Measurements from ENCODE around the gene ZNF407. TPM values are rescaled to one million over a fixed set of nuclear protein-coding genes. Genes with fewer than 3 reads are reported as not detected.

Gene ZNF407
- total RNA-seq, 2 experiments from 2014 or later, result 23.2 to 24.7 TPM

DNA sequence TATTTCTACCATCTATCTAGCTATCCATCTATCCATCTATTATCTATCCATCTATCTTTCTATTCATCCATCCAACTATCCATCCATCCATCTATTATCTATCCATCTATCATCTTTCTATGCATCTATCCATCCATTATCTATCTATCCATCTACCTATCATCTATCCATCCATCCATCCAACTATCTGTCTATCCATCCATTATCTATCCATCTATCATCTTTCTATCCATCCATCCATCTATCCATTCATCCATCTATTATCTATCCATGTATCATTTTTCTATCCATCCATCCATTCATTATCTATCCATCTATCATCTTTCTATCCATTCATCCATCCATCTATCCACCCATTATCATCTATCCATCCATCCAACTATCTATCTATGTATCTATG lies 24.6 kb upstream of the ZNF407 start:
- ChIA-PET POLR2A (no interaction called here), CTCF (no interaction called here)
- DNase-seq, result no peak
- Mint-ChIP-seq H3K27me3 (peaks cover 22% of the 10 kb centered on the region), H3K27ac (no peak overlapping the region), H3K4me1 (ENCODE audit: low read depth) (no peaks in the 10 kb centered on the region), H3K36me3 (ENCODE audit: low read depth) (no peaks in the 10 kb centered on the region), H3K9me3 (no peaks in the 10 kb centered on the region), H3K4me3 (no peak overlapping the region)
- TF ChIP-seq CTCF (IDR thresholded peaks at IDR 0.05), result no peak
- ATAC-seq (ENCODE audit: poor library complexity), result no peak
- intact Hi-C loops (cut with DNase I, micrococcal nuclease), result loop anchor here in 1 of 2 experiments (5.0 kb wide), 1 partner anchor 46 kb away; no protein-coding TSS in a partner anchor
- peaks cover 3 to 6% of the 10 kb centered on the region in 2 experiments for H3K27me3 ChIP-seq (ENCODE audit: control insufficient read depth in 1 of 2, insufficient read depth in 2 of 2, low read length in 2 of 2)
- H3K36me3 ChIP-seq (ENCODE audit: insufficient read depth, low read length), result no peaks in the 10 kb centered on the region
- H3K27ac ChIP-seq (ENCODE audit: low read depth in 1 of 2, low read length in 2 of 2), result no peak overlapping the region
- no peak overlapping the region for H3K4me3 ChIP-seq (ENCODE audit: low read length)
- H3K4me1 ChIP-seq (ENCODE audit: insufficient read depth, low read length), result no peaks in the 10 kb centered on the region
- H3K9me3 ChIP-seq (ENCODE audit: control insufficient read depth in 1 of 2, insufficient read depth in 1 of 2, low read length in 2 of 2), result no peaks in the 10 kb centered on the region

GRCh38 chr18:74574916-74575315 lies 22.8 kb upstream of the ZNF407 start:
- H3K4me3 ChIP-seq (ENCODE audit: low read length), result no peak overlapping the region
- Mint-ChIP-seq H3K36me3 (ENCODE audit: low read depth) (no peaks in the 10 kb centered on the region), H3K27me3 (peaks cover 21% of the 10 kb centered on the region), H3K9me3 (no peaks in the 10 kb centered on the region), H3K27ac (no peak overlapping the region), H3K4me3 (no peak overlapping the region), H3K4me1 (ENCODE audit: low read depth) (no peaks in the 10 kb centered on the region)
- no peak for TF ChIP-seq CTCF (IDR thresholded peaks at IDR 0.05)
- DNase-seq (no peak), ATAC-seq (ENCODE audit: poor library complexity) (no peak)
- no peaks in the 10 kb centered on the region for H3K9me3 ChIP-seq (ENCODE audit: control insufficient read depth in 1 of 2, insufficient read depth in 1 of 2, low read length in 2 of 2)
- no peaks in the 10 kb centered on the region for H3K36me3 ChIP-seq (ENCODE audit: insufficient read depth, low read length)
- POLR2A ChIA-PET, result no interaction called here
- no peaks in the 10 kb centered on the region for H3K27me3 ChIP-seq (ENCODE audit: control insufficient read depth in 1 of 2, insufficient read depth in 2 of 2, low read length in 2 of 2)
- no peaks in the 10 kb centered on the region for H3K4me1 ChIP-seq (ENCODE audit: insufficient read depth, low read length)
- H3K27ac ChIP-seq (ENCODE audit: low read depth in 1 of 2, low read length in 2 of 2), result no peak overlapping the region
- intact Hi-C loops (cut with DNase I, micrococcal nuclease), result loop anchor here in 1 of 2 experiments (5.0 kb wide), 1 partner anchor 48 kb away; no protein-coding TSS in a partner anchor
- CTCF ChIA-PET, result no interaction called here

GRCh38 chr18:74577019-74577418 lies 20.7 kb upstream of the ZNF407 start:
- ChIA-PET CTCF (no interaction called here), POLR2A (interaction anchor here (1.3 kb wide), 1 partner anchor 20 kb away, joined by 3 read pairs; no protein-coding TSS in a partner anchor)
- Histone ChIP-seq H3K27ac (ENCODE audit: low read depth in 1 of 2, low read length in 2 of 2) (no peak overlapping the region), H3K4me1 (ENCODE audit: insufficient read depth, low read length) (no peaks in the 10 kb centered on the region), H3K36me3 (ENCODE audit: insufficient read depth, low read length) (no peaks in the 10 kb centered on the region), H3K4me3 (ENCODE audit: low read length) (no peak overlapping the region), H3K27me3 (ENCODE audit: control insufficient read depth in 1 of 2, insufficient read depth in 2 of 2, low read length in 2 of 2) (no peaks in the 10 kb centered on the region), H3K9me3 (ENCODE audit: control insufficient read depth in 1 of 2, insufficient read depth in 1 of 2, low read length in 2 of 2) (no peaks in the 10 kb centered on the region)
- no peaks in the 10 kb centered on the region for H3K4me1 Mint-ChIP-seq (ENCODE audit: low read depth)
- TF ChIP-seq CTCF (IDR thresholded peaks at IDR 0.05), result no peak
- DNase-seq (no peak), ATAC-seq (ENCODE audit: poor library complexity) (no peak)
- peaks cover 42% of the 10 kb centered on the region for H3K27me3 Mint-ChIP-seq
- no peak overlapping the region for H3K27ac Mint-ChIP-seq
- no peaks in the 10 kb centered on the region for H3K9me3 Mint-ChIP-seq
- no peaks in the 10 kb centered on the region for H3K36me3 Mint-ChIP-seq (ENCODE audit: low read depth)
- intact Hi-C loops (cut with DNase I, micrococcal nuclease), result no loop called here
- no peak overlapping the region for H3K4me3 Mint-ChIP-seq
